ENCODE results near the gene STX4.

The STX4 gene

GRCh38 chr16:31022544-31023251 is 10.7 kb upstream of the STX4 start:
- no peak for DNase-seq

DNA sequence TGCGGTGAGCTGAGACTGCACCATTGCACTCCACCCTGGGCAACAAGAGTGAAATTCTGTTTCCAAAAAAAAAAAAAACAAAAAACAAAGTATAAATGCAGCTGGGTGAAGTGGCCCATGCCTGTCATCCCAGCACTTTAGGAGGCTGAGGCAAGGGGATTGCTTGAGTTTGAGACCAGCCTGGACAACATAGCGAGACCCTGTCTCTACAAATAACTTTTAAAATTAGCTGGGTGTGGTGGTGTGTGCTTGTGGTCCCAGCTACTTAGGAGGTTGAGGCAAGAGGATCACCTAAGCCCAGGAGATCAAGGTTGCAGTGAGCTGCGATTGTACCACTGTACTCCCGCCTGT is 10.1 kb upstream of the STX4 start:
- DNase-seq = no peak

DNA sequence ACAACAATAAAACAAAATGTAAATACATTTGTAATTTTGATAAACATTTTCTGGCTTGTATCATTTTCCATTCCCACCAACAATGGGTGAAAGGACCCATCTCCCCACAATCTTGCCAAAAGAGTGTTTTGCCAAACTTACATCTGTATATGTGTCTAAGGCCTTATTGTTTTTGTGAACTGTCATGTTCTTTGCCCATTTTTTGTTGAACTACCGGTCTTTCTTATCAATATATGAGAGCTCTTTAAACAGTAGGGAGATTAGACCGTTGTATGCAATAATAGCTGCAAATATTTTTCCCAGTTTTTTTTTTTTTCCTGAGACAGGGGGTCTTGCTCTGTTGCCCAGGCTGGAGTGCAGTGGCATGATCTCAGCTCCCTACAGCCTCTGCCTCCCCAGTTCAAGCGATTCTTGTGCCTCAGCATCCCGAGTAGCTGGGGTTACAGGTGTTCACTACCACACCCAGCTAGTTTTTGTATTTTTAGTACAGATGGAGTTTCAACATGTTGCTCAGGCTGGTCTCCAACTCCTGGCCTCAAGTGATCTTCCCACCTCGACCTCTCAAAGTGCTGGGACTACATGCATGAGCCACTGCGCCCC is 9.6 kb upstream of the STX4 start:
- no peak for DNase-seq

- no peak for DNase-seq
These were observed 8.0 kb upstream of the STX4 start for GRCh38 chr16:31025339-31025738.

GRCh38 chr16:31029272-31029671 is 4.1 kb upstream of the STX4 start:
- DNase-seq = no peak

- DNase-seq = no peak
These were observed 2.1 kb upstream of the STX4 start for GRCh38 chr16:31031276-31031675.

- peak; percentile 66 for DNase-seq
These were observed 543 bp downstream of the STX4 start for GRCh38 chr16:31033709-31034492.

DNA sequence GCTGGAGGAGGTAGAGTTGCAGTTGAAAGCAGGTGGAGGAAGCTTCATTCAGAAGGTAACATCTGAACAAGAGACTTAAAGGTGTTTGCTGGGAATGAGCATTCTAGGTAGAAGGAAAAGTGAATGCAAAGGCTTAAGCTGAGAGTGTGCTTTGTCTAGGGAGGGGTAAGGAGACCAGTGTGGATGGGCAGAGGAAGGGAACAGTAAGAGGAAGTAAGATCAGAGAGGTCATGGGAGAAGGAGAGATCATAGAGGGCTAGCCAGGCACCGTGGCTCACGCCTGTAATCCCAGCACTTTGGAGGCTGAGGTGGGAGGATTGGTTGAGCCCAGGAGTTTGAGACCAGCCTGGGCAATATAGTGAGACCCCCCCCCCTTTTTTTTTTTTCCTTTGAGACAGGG is 3.3 kb downstream of the STX4 start:
- DNase-seq = no peak

GRCh38 chr16:31038993-31039392 is 5.6 kb downstream of the STX4 start:
- no peak for DNase-seq

GRCh38 chr16:31042866-31043265 is 9.5 kb downstream of the STX4 start:
- no peak for DNase-seq

DNA sequence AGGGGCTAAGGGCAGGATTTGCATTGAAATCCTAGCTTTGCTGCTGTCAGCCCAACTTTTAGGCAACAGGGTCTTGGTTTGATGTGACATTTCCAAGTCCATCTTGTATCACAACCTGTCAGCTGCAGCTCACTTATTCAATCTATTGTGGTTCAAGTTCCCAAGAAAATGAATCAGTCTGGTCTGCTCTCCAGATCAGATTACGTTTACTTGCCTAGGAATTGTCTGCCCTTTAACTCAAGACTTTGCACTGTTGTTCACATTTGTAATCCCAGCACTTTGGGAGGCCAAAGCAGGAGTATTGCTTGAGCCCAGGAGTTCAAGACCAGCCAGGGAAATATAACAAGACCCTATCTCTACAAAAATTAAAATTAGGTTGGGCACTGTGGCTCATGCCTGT is 10.0 kb downstream of the STX4 start:
- DNase-seq = no peak

- DNase-seq = no peak
These were observed 10.6 kb downstream of the STX4 start for GRCh38 chr16:31043898-31044481.

GRCh38 chr16:31050280-31051030 is 17.1 kb downstream of the STX4 start:
- DNase-seq = no peak

GRCh38 chr16:31052114-31052513 is 18.8 kb downstream of the STX4 start:
- peak; percentile 85 for DNase-seq

GRCh38 chr16:31055613-31056012 is 22.3 kb downstream of the STX4 start:
- no peak for DNase-seq

- DNase-seq = no peak
These were observed 27.9 kb downstream of the STX4 start for GRCh38 chr16:31061126-31061812.

DNA sequence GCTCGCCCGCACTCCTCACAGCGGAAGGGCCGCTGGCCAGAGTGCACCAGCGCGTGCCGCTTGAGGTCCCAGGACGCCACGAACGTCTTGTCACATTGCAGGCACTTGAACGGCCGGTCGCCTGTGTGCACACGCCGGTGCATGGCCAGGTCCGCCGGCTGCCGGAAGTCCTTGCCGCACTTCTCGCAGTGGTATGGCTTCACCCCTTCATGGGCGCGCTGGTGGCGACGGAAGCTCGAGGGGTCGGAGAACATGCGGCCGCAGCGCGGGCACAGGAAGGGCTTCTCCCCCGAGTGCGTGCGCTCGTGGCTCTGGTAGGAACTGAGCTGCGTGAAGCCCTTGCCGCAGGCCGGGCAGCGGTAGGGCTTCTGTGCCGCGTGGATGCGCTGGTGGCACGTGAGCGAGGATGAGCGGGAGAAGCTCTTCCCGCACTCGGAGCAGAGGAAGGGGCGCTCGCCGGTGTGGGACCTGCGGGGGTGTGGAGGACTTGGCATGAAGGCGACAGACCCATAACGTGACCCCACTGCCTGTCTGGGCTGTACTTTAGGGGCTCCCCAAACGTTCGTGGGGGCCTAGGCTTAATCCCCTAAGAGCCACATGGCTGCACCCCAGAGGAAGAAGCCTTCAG is 28.6 kb downstream of the STX4 start:
- no peak for DNase-seq

DNA sequence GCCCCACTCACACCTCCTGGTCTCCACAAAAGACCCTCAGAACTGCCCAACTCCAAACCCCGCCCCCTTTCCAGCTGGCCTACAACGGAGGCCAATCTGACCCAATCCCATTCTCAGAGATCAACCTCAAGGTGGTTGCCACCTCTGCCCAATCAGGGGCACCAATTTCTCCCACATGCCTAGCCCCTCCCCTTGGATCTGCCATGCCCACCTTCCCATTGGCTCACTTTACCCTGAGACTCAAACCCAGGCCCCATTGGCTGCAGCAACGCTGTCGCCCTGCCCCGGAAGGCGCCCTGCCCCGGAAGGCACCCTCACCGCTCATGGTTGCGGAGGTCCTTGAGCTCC is 30.1 kb downstream of the STX4 start:
- no peak for DNase-seq

DNA sequence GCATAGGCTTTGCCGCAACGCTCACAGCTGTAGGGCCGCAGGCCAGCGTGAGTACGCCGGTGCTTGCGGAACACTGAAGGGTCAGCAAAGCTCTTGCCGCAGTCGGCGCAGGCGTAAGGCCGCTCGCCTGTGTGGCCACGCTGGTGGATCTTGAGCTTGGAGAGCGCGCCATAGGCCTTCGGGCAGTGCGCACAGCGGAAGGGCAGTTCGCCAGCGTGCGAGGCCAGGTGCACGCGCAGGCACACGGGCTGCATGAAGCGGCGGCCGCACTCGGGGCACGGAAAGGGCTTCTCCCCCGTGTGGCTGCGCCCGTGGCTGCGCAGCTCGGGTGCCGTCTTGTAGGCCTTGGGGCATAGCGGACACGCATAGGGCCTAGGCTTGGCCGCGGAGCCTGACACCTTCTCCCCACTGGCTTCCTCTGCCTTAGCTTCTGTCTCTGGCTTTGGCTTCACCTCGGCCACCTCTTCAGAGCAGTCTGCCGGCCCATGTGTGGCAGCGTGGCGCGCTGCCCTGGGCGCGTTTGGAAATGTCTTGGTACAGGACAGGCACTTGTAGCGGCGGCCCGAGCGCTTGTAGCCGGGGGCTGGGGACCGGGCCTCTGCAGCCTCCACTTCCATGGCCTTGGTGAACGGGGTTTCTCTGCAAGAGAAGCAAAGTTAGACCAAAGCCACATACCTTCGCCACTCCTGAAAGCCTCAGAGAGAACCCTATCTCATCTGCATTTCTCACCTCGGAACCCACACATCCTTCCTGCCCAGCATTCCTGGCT is 30.7 kb downstream of the STX4 start:
- no peak for DNase-seq

DNA sequence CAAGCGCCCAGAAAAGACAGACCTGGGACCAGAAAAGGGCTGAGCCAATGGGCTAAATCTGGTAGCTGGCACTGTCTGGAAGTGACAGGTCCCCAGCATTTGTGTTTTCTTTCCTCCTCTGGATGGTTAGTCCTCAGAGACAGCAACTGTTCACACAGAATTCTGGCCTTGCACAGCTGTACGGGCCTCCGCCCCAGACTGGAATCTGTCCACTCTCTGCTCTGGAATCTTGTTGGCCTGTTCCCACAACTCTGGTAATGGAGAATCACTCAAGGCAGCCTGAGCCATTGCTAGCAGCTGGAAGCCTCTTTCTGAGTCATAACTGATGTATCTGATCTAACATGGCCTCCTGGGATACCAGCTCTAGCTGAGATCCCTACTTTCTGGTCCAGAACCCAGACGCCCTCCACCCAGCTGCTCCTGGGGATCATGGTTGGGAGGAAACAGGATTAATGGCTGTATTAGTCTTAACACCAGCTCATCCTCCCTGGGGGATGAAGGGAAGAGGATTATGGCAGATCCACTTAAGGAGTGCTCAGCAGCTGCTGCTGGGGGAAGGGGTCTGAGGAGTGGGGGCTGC is 31.6 kb downstream of the STX4 start:
- peak; percentile 64 for DNase-seq

DNA sequence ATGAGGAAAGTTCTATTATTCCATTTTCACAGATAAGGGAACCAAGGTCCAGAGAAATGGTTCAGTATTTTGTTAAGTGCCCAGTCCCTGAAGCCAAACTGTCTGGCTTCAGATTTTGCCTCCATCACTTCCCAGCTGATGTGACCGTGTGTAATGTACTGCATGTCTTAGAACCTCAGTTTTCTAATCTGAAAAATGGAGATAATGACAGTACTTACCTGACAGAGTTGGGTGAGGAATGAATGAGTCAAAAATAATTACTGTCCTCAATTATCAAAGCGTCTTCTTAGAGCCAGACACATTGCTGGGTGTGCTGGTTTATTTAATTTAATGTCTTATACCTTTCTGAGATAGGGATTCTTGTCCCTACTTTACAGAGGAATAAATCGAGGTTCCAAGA is 34.0 kb downstream of the STX4 start:
- DNase-seq = no peak

Data from amniotic stem cell (primary cell).